HEK293T (cell line): ENCODE measurements around the gene PJA1.

Source experiments
- CTCF ChIA-PET: fragments of 350-600 bp; formaldehyde crosslinking; extraction: SDS; loops from one replicate; lab custom pipeline; 2021; ENCODE audit warnings: antibody characterized with exemption, inconsistent platforms; lab: Yijun Ruan, JAX
- POLR2A ChIA-PET: fragments of 350-600 bp; formaldehyde crosslinking; extraction: SDS; loops from one replicate; lab custom pipeline; 2020; ENCODE audit warnings: antibody characterized with exemption, inconsistent platforms; lab: Yijun Ruan, JAX
- DNase-seq: peaks from one replicate; pipeline ENCODE4 v3.0.0; 2012; ENCODE audit warnings: mixed read lengths; ENCODE audit errors: extremely low spot score
- ARNT ChIP-seq: fragments of 450-650 bp; IDR thresholded peaks from 2 replicates; pipeline ENCODE4 v1.6.1; 2017; ENCODE audit warnings: mild to moderate bottlenecking
- BHLHE40 ChIP-seq: fragments of 450-650 bp; IDR thresholded peaks from 2 replicates; pipeline ENCODE4 v1.6.1; 2016; ENCODE audit warnings: mild to moderate bottlenecking, moderate library complexity, borderline replicate concordance
- CTBP1 ChIP-seq: fragments of 450-650 bp; IDR thresholded peaks from 2 replicates; pipeline ENCODE4 v1.6.1; 2016; ENCODE audit warnings: borderline replicate concordance
- ELF4 ChIP-seq: fragments of 450-650 bp; IDR thresholded peaks from 2 replicates; pipeline ENCODE4 v1.6.1; 2017; ENCODE audit warnings: antibody characterized with exemption
- FOXA1 ChIP-seq: fragments of 450-650 bp; IDR thresholded peaks from 2 replicates; pipeline ENCODE4 v1.6.1; 2016; ENCODE audit warnings: mild to moderate bottlenecking
- FOXK2 ChIP-seq: fragments of 450-650 bp; IDR thresholded peaks from 2 replicates; pipeline ENCODE4 v1.6.1; 2016; ENCODE audit warnings: mild to moderate bottlenecking
- FOXM1 ChIP-seq: fragments of 450-650 bp; IDR thresholded peaks from 2 replicates; pipeline ENCODE4 v1.6.1; 2017; ENCODE audit warnings: mild to moderate bottlenecking, borderline replicate concordance
- HDGF ChIP-seq: fragments of 450-650 bp; IDR thresholded peaks from 2 replicates; pipeline ENCODE4 v1.6.1; 2017; ENCODE audit warnings: antibody characterized with exemption, borderline replicate concordance
- L3MBTL2 ChIP-seq: fragments of 450-650 bp; conservative IDR thresholded peaks from 2 replicates; pipeline ENCODE4 v1.6.1; 2016; ENCODE audit warnings: mild to moderate bottlenecking
- LEF1 ChIP-seq: fragments of 450-650 bp; IDR thresholded peaks from 2 replicates; pipeline ENCODE4 v1.6.1; 2017; ENCODE audit warnings: mild to moderate bottlenecking, borderline replicate concordance
- NFRKB ChIP-seq: fragments of 450-650 bp; IDR thresholded peaks from 2 replicates; pipeline ENCODE4 v1.6.1; 2016; ENCODE audit warnings: mild to moderate bottlenecking, moderate library complexity
- SP1 ChIP-seq: fragments of 450-650 bp; IDR thresholded peaks from 2 replicates; pipeline ENCODE4 v1.6.1; 2017
- SUZ12 ChIP-seq: fragments of 450-650 bp; IDR thresholded peaks from 2 replicates; pipeline ENCODE4 v1.6.1; 2016; ENCODE audit warnings: mild to moderate bottlenecking
- TARDBP ChIP-seq: fragments of 450-650 bp; IDR thresholded peaks from 2 replicates; pipeline ENCODE4 v1.6.1; 2016
- ZNF384 ChIP-seq: fragments of 450-650 bp; IDR thresholded peaks from 2 replicates; pipeline ENCODE4 v1.6.1; 2016
- TF ChIP-seq, protein P1 (sequence below): fragments of 450-650 bp; IDR thresholded peaks from 2 replicates; pipeline ENCODE4 v1.6.1; 2016

The PJA1 gene

DNA sequence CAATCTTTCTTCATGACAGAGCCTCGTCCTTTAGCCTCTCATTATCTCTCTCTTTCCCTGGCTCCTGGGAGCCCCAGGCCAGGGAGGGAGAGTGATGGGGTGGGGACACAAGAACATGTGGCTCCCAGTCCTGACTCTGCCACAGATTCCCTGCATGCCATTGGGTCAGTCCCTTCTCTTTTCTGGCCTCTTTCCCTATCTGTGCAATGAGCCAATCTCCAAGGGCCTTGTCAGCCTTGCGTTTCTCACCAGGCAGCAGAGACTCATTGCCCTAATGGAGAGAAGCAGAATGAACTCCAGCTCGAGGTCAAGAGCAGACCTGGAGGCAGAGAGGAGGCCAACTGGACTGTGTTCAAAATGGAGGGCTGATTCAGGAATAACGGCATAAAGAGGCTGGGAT is 38.4 kb upstream of the PJA1 start:
- DNase-seq = no peak
- TF ChIP-seq HDGF (no peak), FOXK2 (no peak), LEF1 (no peak), SUZ12 (no peak), ELF4 (no peak), L3MBTL2 (no peak), NFRKB (no peak), ZNF384 (no peak), SP1 (no peak), FOXA1 (no peak)
- TF ChIP-seq, protein P1, sequence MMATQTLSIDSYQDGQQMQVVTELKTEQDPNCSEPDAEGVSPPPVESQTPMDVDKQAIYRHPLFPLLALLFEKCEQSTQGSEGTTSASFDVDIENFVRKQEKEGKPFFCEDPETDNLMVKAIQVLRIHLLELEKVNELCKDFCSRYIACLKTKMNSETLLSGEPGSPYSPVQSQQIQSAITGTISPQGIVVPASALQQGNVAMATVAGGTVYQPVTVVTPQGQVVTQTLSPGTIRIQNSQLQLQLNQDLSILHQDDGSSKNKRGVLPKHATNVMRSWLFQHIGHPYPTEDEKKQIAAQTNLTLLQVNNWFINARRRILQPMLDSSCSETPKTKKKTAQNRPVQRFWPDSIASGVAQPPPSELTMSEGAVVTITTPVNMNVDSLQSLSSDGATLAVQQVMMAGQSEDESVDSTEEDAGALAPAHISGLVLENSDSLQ = no peak
- ChIA-PET POLR2A (no interaction called here), CTCF (no interaction called here)

GRCh38 chrX:69197690-69198089 is 32.4 kb upstream of the PJA1 start:
- TF ChIP-seq SP1 (no peak), FOXK2 (no peak), LEF1 (no peak)
- ChIA-PET POLR2A (interaction anchor here (1.3 to 1.5 kb wide), 2 partner anchors 21 to 32 kb away, joined by 3 to 4 read pairs; partner anchors contain the start of gene PJA1), CTCF (interaction anchor here (0.8 to 1.3 kb wide), 3 partner anchors 39 to 375 kb away, joined by 3 to 4 read pairs (median 3); no protein-coding TSS in a partner anchor)
- no peak for DNase-seq

DNA sequence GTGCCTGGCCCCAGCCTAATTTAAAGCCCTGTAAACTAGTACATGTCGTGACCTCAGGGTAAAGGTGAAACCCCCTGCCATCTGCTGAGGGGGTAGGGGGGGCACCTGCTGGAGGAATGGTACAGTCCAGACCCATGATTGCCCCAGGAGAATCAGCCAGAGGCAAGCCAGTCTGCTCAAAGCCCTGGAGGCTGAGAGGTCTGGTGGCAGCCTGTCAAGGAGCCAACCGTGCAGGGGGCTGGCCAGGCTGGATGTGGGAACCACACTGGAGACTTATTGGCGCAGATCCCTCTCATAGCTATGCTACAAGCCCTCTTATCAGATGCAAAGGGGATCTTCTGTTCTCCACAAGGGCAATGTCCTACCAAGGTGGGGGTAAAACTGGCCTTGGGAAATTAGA is 31.4 kb upstream of the PJA1 start:
- CTCF ChIA-PET = interaction anchor here (1.2 to 1.3 kb wide), 2 partner anchors 38 to 374 kb away, joined by 3 read pairs; no protein-coding TSS in a partner anchor
- DNase-seq = no peak
- no peak for TF ChIP-seq TARDBP
- no peak for TF ChIP-seq NFRKB
- TF ChIP-seq, protein P1 = no peak
- TF ChIP-seq LEF1 = no peak
- TF ChIP-seq ZNF384 = no peak
- TF ChIP-seq CTBP1 = no peak
- TF ChIP-seq SUZ12 = no peak
- TF ChIP-seq L3MBTL2 = no peak
- no peak for TF ChIP-seq FOXA1
- no peak for TF ChIP-seq ELF4
- no peak for TF ChIP-seq ARNT
- no peak for TF ChIP-seq FOXK2
- POLR2A ChIA-PET = no interaction called here

- ChIA-PET CTCF (no interaction called here), POLR2A (no interaction called here)
- DNase-seq = no peak
- TF ChIP-seq ZNF384 (no peak), ARNT (no peak), SP1 (no peak), NFRKB (no peak), FOXK2 (no peak), TARDBP (no peak), L3MBTL2 (no peak), FOXA1 (no peak), ELF4 (no peak)
Observed at GRCh38 chrX:69195810-69196209, 30.6 kb upstream of the PJA1 start.

GRCh38 chrX:69195192-69195591 is 29.9 kb upstream of the PJA1 start:
- CTCF ChIA-PET = no interaction called here
- DNase-seq = no peak
- POLR2A ChIA-PET = no interaction called here
- TF ChIP-seq LEF1 (no peak), BHLHE40 (no peak), ARNT (no peak), SP1 (no peak), FOXK2 (no peak), ELF4 (no peak), TARDBP (no peak), L3MBTL2 (no peak), SUZ12 (no peak), FOXA1 (no peak), CTBP1 (no peak), FOXM1 (no peak)
- TF ChIP-seq, protein P1 = no peak

- no peak for TF ChIP-seq TARDBP
- TF ChIP-seq FOXK2 = no peak
- TF ChIP-seq SUZ12 = no peak
- no peak for TF ChIP-seq LEF1
- TF ChIP-seq, protein P1 = no peak
- TF ChIP-seq L3MBTL2 = no peak
- no peak for TF ChIP-seq BHLHE40
- no peak for TF ChIP-seq SP1
- TF ChIP-seq NFRKB = no peak
- ChIA-PET POLR2A (no interaction called here), CTCF (no interaction called here)
- no peak for DNase-seq
Observed at GRCh38 chrX:69192603-69193002, 27.4 kb upstream of the PJA1 start.
